Right forelimb (tissue), 1 donor: ENCODE results near the gene CD101.
A peak's percentile ranks its signal among the peaks of the same experiment; 100 is the strongest.

Experiments
- DNase-seq: peaks from one replicate; pipeline ENCODE4 v3.0.0-alpha.2; 2018

The CD101 gene

GRCh38 chr1:116986421-116987255 lies 14.9 kb upstream of the CD101 start:
- peak; percentile 34 for DNase-seq

GRCh38 chr1:116987256-116987555 lies 14.4 kb upstream of the CD101 start:
- DNase-seq = peak; percentile 25

- DNase-seq = peak; percentile 11
Observed at GRCh38 chr1:116988248-116988647, 13.3 kb upstream of the CD101 start.

- DNase-seq = no peak
Observed at GRCh38 chr1:116988908-116989307, 12.7 kb upstream of the CD101 start.

GRCh38 chr1:116989835-116990234 lies 11.7 kb upstream of the CD101 start:
- no peak for DNase-seq

- peak; percentile 77 for DNase-seq
Observed at GRCh38 chr1:116990612-116991151, 10.9 kb upstream of the CD101 start.

- no peak for DNase-seq
Observed at GRCh38 chr1:116991171-116991845, 10.3 kb upstream of the CD101 start.

- no peak for DNase-seq
Observed at GRCh38 chr1:116991918-116992317, 9.6 kb upstream of the CD101 start.

GRCh38 chr1:116993286-116993685 lies 8.3 kb upstream of the CD101 start:
- DNase-seq = no peak

- DNase-seq = no peak
Observed at GRCh38 chr1:116994411-116994810, 7.1 kb upstream of the CD101 start.

GRCh38 chr1:116997066-116997465 lies 4.5 kb upstream of the CD101 start:
- DNase-seq = no peak

GRCh38 chr1:116997636-116998035 lies 3.9 kb upstream of the CD101 start:
- no peak for DNase-seq

- no peak for DNase-seq
Observed at GRCh38 chr1:116999596-116999995, 2.0 kb upstream of the CD101 start.

- DNase-seq = no peak
Observed at GRCh38 chr1:117000142-117000541, 1.4 kb upstream of the CD101 start.

GRCh38 chr1:117003223-117003875 lies 1.8 kb downstream of the CD101 start:
- no peak for DNase-seq

GRCh38 chr1:117007719-117008013 lies 6.1 kb downstream of the CD101 start:
- no peak for DNase-seq

GRCh38 chr1:117008656-117009055 lies 7.1 kb downstream of the CD101 start:
- no peak for DNase-seq

- no peak for DNase-seq
Observed at GRCh38 chr1:117009132-117009531, 7.6 kb downstream of the CD101 start.

- no peak for DNase-seq
Observed at GRCh38 chr1:117010310-117010969, 8.9 kb downstream of the CD101 start.

GRCh38 chr1:117011334-117011733 lies 9.8 kb downstream of the CD101 start:
- DNase-seq = no peak

GRCh38 chr1:117013309-117013858 lies 11.8 kb downstream of the CD101 start:
- DNase-seq = no peak

GRCh38 chr1:117014209-117014608 lies 12.6 kb downstream of the CD101 start:
- no peak for DNase-seq

- DNase-seq = no peak
Observed at GRCh38 chr1:117015724-117016123, 14.2 kb downstream of the CD101 start.
